ENCODE measurements around the gene RASA4B.
"Not testable (repeated sequence)": the region's sequence is repeated elsewhere in the genome, so short reads cannot be mapped to it uniquely, and the experiment has no call there.

GRCh38 chr7:102479982-102480637, 37.5 kb downstream of the RASA4B start:
- TF ChIP-seq RCOR1 (IDR thresholded peaks at IDR 0.05; ENCODE audit: insufficient replicate concordance, low read length); FOS (IDR thresholded peaks at IDR 0.05; ENCODE audit: low read depth, low read length); POLR2A (IDR thresholded peaks at IDR 0.05; ENCODE audit: low read depth, low read length); MAZ (IDR thresholded peaks at IDR 0.05; ENCODE audit: borderline replicate concordance, low read depth, low read length): not testable (repeated sequence)
